ENCODE results near the gene UBE2R2.
"Not testable (repeated sequence)": the region's sequence is repeated elsewhere in the genome, so short reads cannot be mapped to it uniquely, and the experiment has no call there.

UBE2R2 gene, protein sequence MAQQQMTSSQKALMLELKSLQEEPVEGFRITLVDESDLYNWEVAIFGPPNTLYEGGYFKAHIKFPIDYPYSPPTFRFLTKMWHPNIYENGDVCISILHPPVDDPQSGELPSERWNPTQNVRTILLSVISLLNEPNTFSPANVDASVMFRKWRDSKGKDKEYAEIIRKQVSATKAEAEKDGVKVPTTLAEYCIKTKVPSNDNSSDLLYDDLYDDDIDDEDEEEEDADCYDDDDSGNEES

DNA sequence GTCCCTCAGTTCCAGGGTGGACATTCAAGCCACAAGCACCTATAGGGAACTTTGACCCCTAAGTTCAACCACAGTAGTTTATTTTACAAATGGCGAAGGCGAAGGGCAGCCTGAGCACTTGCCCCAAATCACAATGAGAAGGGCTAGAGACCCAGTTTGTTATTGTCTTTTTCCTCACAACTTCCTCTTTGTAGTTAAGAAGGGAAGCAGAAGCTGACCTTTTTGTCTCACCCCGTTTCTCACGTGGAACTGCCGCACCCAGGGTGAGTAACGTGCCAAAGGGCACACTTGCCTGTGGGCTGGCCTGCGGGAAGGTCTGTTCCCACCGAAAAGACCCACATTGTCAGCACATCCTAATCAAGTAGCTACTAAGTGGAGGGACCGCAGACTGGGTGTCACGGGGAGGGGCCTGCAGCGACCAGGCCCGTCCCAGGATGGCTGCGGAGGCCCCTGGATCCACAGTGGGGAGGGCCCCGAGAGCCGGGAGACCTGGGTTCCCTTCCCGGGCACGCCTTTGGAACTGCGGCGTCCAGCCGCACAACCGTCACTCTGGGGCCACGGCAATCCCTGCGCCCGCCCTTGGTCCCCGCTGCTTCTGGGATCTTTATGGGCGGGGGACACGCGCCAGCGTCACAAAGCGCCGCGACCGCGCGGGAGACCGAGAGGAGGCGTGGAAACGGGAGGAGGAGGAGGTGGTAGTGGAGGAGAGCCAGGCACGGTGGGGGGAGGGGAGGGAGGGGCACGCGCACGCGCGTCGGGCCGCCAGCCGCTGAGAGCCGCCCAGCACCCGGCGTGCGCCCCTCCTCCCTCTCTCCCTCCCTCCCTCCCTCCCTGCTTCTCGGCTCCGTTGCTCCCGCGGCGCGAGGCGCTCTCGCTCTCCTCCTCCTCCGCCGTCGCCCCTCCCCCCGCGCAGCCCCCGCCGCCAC lies at the start of gene UBE2R2:
Gene UBE2R2 (plus strand): TSS at position 834 of the 926 bp plus-strand sequence. CDS start 598 bp downstream, outside the sequence.
- no peaks in the 10 kb centered on the region for H3K36me3 ChIP-seq (ENCODE audit: control insufficient read depth in 2 of 2, insufficient read depth in 2 of 2, low read length in 2 of 2)
- H3K4me1 ChIP-seq (ENCODE audit: control insufficient read depth, insufficient read depth, low read length): peaks cover 16% of the 10 kb centered on the region
- peak within 1 kb of the TSS; percentile 92 for H3K27ac ChIP-seq (ENCODE audit: low read length)
- no peaks in the 10 kb centered on the region for H3K9me3 ChIP-seq (ENCODE audit: control insufficient read depth in 2 of 2, low read length in 2 of 2)
- H3K4me3 ChIP-seq (ENCODE audit: low read length in 2 of 2): peak within 1 kb of the TSS; percentile 80 to 88
- H3K9ac ChIP-seq (ENCODE audit: low read length in 2 of 2): peak within 1 kb of the TSS; percentile 90 to 93
- no peaks in the 10 kb centered on the region for H3K27me3 ChIP-seq (ENCODE audit: control insufficient read depth in 1 of 2, insufficient read depth in 2 of 2, low read length in 2 of 2)

DNA sequence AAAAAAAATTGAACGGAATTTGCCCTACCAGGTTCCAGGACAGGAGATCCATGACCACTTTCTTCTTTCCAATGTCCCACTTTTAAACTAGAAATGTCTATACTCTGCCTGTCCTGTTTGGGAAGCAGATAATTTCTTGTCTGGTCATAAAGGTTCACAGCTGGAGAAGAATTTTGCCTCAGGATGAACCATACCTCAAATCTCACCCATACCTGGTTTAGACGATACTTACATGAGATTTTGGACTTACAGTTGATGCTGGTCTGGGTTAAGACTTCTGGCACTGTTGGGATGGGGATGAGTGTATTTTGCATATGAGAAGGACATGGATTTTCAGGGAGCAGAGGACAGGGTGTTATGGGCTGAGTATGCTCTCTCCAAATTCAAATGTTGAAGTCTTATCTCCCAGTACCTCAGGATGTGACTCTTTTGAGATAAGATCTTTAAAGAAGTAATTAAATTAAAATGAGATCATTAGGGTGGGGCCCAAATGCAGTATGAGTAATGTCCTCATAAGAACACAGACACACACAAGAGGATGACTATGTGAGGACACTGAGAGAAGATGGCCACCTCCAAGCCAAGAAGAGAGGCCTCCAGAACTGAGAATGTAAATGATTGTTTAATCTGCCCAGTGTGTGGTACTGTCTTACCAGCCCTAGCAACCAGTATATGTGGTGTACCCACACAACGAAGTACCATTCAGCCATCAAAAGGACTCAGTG lies 46.6 kb upstream of the UBE2R2 start:
- H3K4me1 ChIP-seq (ENCODE audit: control insufficient read depth, insufficient read depth, low read length): not testable (repeated sequence)

DNA sequence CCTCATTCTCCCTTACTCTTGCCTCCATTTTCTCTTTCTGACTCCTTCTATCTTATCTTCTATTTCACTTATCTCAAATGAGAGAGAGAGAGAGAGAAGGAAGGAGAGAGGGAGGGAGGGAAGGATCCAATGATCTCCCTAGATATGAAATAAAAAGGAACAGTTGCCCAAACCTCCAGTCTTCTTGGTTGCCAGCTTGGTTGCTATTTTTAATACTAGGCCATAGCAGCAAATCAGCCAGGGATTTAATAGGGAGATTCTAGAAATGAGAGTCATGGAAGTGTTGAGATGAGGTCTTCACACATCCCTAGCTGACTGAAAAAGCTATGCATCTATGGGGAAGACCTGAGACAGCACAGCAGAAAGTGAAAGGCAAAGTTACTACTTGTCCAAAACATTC lies 43.8 kb upstream of the UBE2R2 start:
- not testable (repeated sequence) for H3K9me3 ChIP-seq (ENCODE audit: control insufficient read depth in 2 of 2, low read length in 2 of 2)

More for the DNA sequence above, 46.6 kb upstream of the UBE2R2 start:
- not testable (repeated sequence) for H3K4me3 ChIP-seq (ENCODE audit: low read length in 2 of 2); H3K9ac ChIP-seq (ENCODE audit: low read length in 2 of 2); H3K27me3 ChIP-seq (ENCODE audit: control insufficient read depth in 1 of 2, insufficient read depth in 2 of 2, low read length in 2 of 2); H3K36me3 ChIP-seq (ENCODE audit: control insufficient read depth in 2 of 2, insufficient read depth in 2 of 2, low read length in 2 of 2); H3K27ac ChIP-seq (ENCODE audit: low read length); H3K9me3 ChIP-seq (ENCODE audit: control insufficient read depth in 2 of 2, low read length in 2 of 2)

GRCh38 chr9:33774074-33774659 lies 42.8 kb upstream of the UBE2R2 start:
- H3K27me3 ChIP-seq (ENCODE audit: control insufficient read depth in 1 of 2, insufficient read depth in 2 of 2, low read length in 2 of 2); H3K9ac ChIP-seq (ENCODE audit: low read length in 2 of 2); H3K4me1 ChIP-seq (ENCODE audit: control insufficient read depth, insufficient read depth, low read length); H3K4me3 ChIP-seq (ENCODE audit: low read length in 2 of 2); H3K36me3 ChIP-seq (ENCODE audit: control insufficient read depth in 2 of 2, insufficient read depth in 2 of 2, low read length in 2 of 2); H3K27ac ChIP-seq (ENCODE audit: low read length); H3K9me3 ChIP-seq (ENCODE audit: control insufficient read depth in 2 of 2, low read length in 2 of 2): not testable (repeated sequence)

More for the DNA sequence above, 43.8 kb upstream of the UBE2R2 start:
- not testable (repeated sequence) for H3K27me3 ChIP-seq (ENCODE audit: control insufficient read depth in 1 of 2, insufficient read depth in 2 of 2, low read length in 2 of 2); H3K36me3 ChIP-seq (ENCODE audit: control insufficient read depth in 2 of 2, insufficient read depth in 2 of 2, low read length in 2 of 2); H3K4me1 ChIP-seq (ENCODE audit: control insufficient read depth, insufficient read depth, low read length); H3K9ac ChIP-seq (ENCODE audit: low read length in 2 of 2); H3K27ac ChIP-seq (ENCODE audit: low read length); H3K4me3 ChIP-seq (ENCODE audit: low read length in 2 of 2)

- Histone ChIP-seq H3K4me1 (ENCODE audit: control insufficient read depth, insufficient read depth, low read length) (no peaks in the 10 kb centered on the region), H3K9ac (ENCODE audit: low read length in 2 of 2) (no peak overlapping the region), H3K36me3 (ENCODE audit: control insufficient read depth in 2 of 2, insufficient read depth in 2 of 2, low read length in 2 of 2) (no peaks in the 10 kb centered on the region), H3K27me3 (ENCODE audit: control insufficient read depth in 1 of 2, insufficient read depth in 2 of 2, low read length in 2 of 2) (no peaks in the 10 kb centered on the region), H3K4me3 (ENCODE audit: low read length in 2 of 2) (no peak overlapping the region), H3K9me3 (ENCODE audit: control insufficient read depth in 2 of 2, low read length in 2 of 2) (no peaks in the 10 kb centered on the region), H3K27ac (ENCODE audit: low read length) (no peak overlapping the region)
Measured at GRCh38 chr9:33776578-33776977, 40.4 kb upstream of the UBE2R2 start.

GRCh38 chr9:33778700-33779351 lies 38.1 kb upstream of the UBE2R2 start:
- H3K27me3 ChIP-seq (ENCODE audit: control insufficient read depth in 1 of 2, insufficient read depth in 2 of 2, low read length in 2 of 2): no peaks in the 10 kb centered on the region
- no peak overlapping the region for H3K4me3 ChIP-seq (ENCODE audit: low read length in 2 of 2)
- H3K36me3 ChIP-seq (ENCODE audit: control insufficient read depth in 2 of 2, insufficient read depth in 2 of 2, low read length in 2 of 2): no peaks in the 10 kb centered on the region
- H3K4me1 ChIP-seq (ENCODE audit: control insufficient read depth, insufficient read depth, low read length): no peaks in the 10 kb centered on the region
- no peak overlapping the region for H3K9ac ChIP-seq (ENCODE audit: low read length in 2 of 2)
- H3K27ac ChIP-seq (ENCODE audit: low read length): no peak overlapping the region
- H3K9me3 ChIP-seq (ENCODE audit: control insufficient read depth in 2 of 2, low read length in 2 of 2): no peaks in the 10 kb centered on the region

DNA sequence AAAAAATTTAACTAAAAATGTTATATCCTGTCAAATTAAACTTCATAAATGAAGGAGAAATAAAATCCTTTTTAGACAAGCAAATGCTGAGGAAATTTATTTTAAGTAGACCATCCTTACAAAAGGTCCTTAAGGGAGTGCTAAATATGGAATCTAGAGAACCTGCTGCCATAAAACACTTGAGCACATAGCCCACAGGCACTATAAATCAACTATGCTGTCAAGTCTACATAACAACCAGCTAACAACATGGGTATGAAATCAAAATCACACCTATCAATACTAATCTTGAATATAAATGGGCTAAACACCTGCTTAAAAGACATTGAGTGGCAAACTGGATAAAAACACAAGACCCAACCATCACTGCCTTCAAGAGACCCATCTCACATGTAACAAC lies 36.7 kb upstream of the UBE2R2 start:
- H3K27ac ChIP-seq (ENCODE audit: low read length): no peak overlapping the region
- no peaks in the 10 kb centered on the region for H3K9me3 ChIP-seq (ENCODE audit: control insufficient read depth in 2 of 2, low read length in 2 of 2)
- H3K36me3 ChIP-seq (ENCODE audit: control insufficient read depth in 2 of 2, insufficient read depth in 2 of 2, low read length in 2 of 2): no peaks in the 10 kb centered on the region
- H3K4me3 ChIP-seq (ENCODE audit: low read length in 2 of 2): no peak overlapping the region
- H3K9ac ChIP-seq (ENCODE audit: low read length in 2 of 2): no peak overlapping the region
- H3K27me3 ChIP-seq (ENCODE audit: control insufficient read depth in 1 of 2, insufficient read depth in 2 of 2, low read length in 2 of 2): no peaks in the 10 kb centered on the region
- H3K4me1 ChIP-seq (ENCODE audit: control insufficient read depth, insufficient read depth, low read length): no peaks in the 10 kb centered on the region

DNA sequence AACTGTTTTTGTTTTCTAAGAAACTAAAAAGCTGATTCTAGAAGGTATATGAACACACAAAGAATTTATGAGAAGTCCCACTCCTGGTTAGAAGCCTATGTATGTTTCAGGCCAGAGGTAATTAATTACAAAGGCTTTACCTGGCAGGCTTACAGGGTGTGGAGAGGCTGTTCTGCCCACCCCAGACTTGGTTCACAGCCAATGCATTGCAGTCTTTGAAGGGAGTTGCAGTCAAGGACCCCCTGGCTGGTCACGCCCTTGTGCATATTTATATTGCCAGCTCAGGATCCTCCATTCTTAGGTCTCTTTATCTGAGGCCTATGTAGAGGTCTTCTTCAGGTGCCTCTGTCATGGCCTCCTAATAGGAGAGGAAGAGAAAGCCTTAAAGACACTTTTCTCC lies 35.2 kb upstream of the UBE2R2 start:
- Histone ChIP-seq H3K4me3 (ENCODE audit: low read length in 2 of 2) (no peak overlapping the region), H3K36me3 (ENCODE audit: control insufficient read depth in 2 of 2, insufficient read depth in 2 of 2, low read length in 2 of 2) (no peaks in the 10 kb centered on the region), H3K27ac (ENCODE audit: low read length) (no peak overlapping the region), H3K27me3 (ENCODE audit: control insufficient read depth in 1 of 2, insufficient read depth in 2 of 2, low read length in 2 of 2) (no peaks in the 10 kb centered on the region), H3K9me3 (ENCODE audit: control insufficient read depth in 2 of 2, low read length in 2 of 2) (no peaks in the 10 kb centered on the region), H3K9ac (ENCODE audit: low read length in 2 of 2) (no peak overlapping the region), H3K4me1 (ENCODE audit: control insufficient read depth, insufficient read depth, low read length) (no peaks in the 10 kb centered on the region)

- Histone ChIP-seq H3K4me3 (ENCODE audit: low read length in 2 of 2) (no peak overlapping the region), H3K9ac (ENCODE audit: low read length in 2 of 2) (no peak overlapping the region), H3K4me1 (ENCODE audit: control insufficient read depth, insufficient read depth, low read length) (no peaks in the 10 kb centered on the region), H3K27me3 (ENCODE audit: control insufficient read depth in 1 of 2, insufficient read depth in 2 of 2, low read length in 2 of 2) (no peaks in the 10 kb centered on the region), H3K36me3 (ENCODE audit: control insufficient read depth in 2 of 2, insufficient read depth in 2 of 2, low read length in 2 of 2) (no peaks in the 10 kb centered on the region), H3K27ac (ENCODE audit: low read length) (no peak overlapping the region), H3K9me3 (ENCODE audit: control insufficient read depth in 2 of 2, low read length in 2 of 2) (no peaks in the 10 kb centered on the region)
Measured at GRCh38 chr9:33782395-33783152, 34.4 kb upstream of the UBE2R2 start.

Data from stomach smooth muscle (tissue), 2 donors.